ENCODE data around the gene PEAR1.

PEAR1 gene

GRCh38 chr1:156860113-156860627, 33.3 kb upstream of the PEAR1 start:
- Histone ChIP-seq H3K23ac (ENCODE audit: low read length in 2 of 2) (no peak overlapping the region), H3K18ac (ENCODE audit: low read depth in 1 of 2, low read length in 2 of 2) (no peak overlapping the region), H2BK12ac (ENCODE audit: low read length in 2 of 2) (no peak overlapping the region), H3K9ac (ENCODE audit: low read length) (peak overlapping the region; percentile 49), H2BK120ac (ENCODE audit: low read depth, low read length) (no peak overlapping the region), H2BK5ac (ENCODE audit: low read depth, low read length, poor library complexity, severe bottlenecking) (no peak overlapping the region), H3K27ac (ENCODE audit: low read length, poor library complexity, severe bottlenecking) (no peak overlapping the region), H4K8ac (ENCODE audit: low read length) (no peak overlapping the region), H4K91ac (ENCODE audit: low read length) (no peak overlapping the region), H2AFZ (ENCODE audit: low read depth, low read length) (no peak overlapping the region), H3K4me2 (ENCODE audit: low read length, poor library complexity, severe bottlenecking) (peak overlapping the region; percentile 62), H3K9me3 (ENCODE audit: control insufficient read depth, low read length) (no peaks in the 10 kb centered on the region), H3K4me3 (ENCODE audit: insufficient read depth in 1 of 2, low read depth in 1 of 2, low read length in 2 of 2) (peak overlapping the region in 1 of 2 experiments; percentile 77), H2BK15ac (ENCODE audit: low read depth, poor library complexity, severe bottlenecking) (no peak overlapping the region), H3K79me1 (replicated peaks; ENCODE audit: low read length, poor library complexity, severe bottlenecking) (no peaks in the 10 kb centered on the region), H3K27me3 (ENCODE audit: control insufficient read depth in 1 of 2, insufficient read depth in 1 of 2, low read length in 2 of 2) (peaks cover 84 to 87% of the 10 kb centered on the region in 2 experiments), H3K36me3 (ENCODE audit: control insufficient read depth in 1 of 2, insufficient read depth in 2 of 2, low read depth in 1 of 2, low read length in 2 of 2) (no peaks in the 10 kb centered on the region), H3K4me1 (ENCODE audit: control insufficient read depth, insufficient read depth, low read depth, low read length) (peaks cover 26% of the 10 kb centered on the region), H3K4ac (ENCODE audit: low read depth in 1 of 2, low read length in 2 of 2) (no peak overlapping the region), H3K14ac (ENCODE audit: low read length in 2 of 2) (no peak overlapping the region), H2AK5ac (ENCODE audit: low read length, severe bottlenecking) (no peak overlapping the region)
- peak; percentile 56 for DNase-seq
- 1% methylated on average over 35 of the region's 35 CpGs for WGBS

- peaks cover 26% of the 10 kb centered on the region for H3K4me1 ChIP-seq (ENCODE audit: control insufficient read depth, insufficient read depth, low read depth, low read length)
- peak within 1 kb of the TSS; percentile 9 to 77 for H3K4me3 ChIP-seq (ENCODE audit: insufficient read depth in 1 of 2, low read depth in 1 of 2, low read length in 2 of 2)
- H4K8ac ChIP-seq (ENCODE audit: low read length): no peak within 1 kb of the TSS
- H3K4me2 ChIP-seq (ENCODE audit: low read length, poor library complexity, severe bottlenecking): peak within 1 kb of the TSS; percentile 62
- H3K18ac ChIP-seq (ENCODE audit: low read depth in 1 of 2, low read length in 2 of 2): no peak within 1 kb of the TSS
- no peak within 1 kb of the TSS for H3K23ac ChIP-seq (ENCODE audit: low read length in 2 of 2)
- H4K91ac ChIP-seq (ENCODE audit: low read length): no peak within 1 kb of the TSS
- no peak within 1 kb of the TSS for H2BK120ac ChIP-seq (ENCODE audit: low read depth, low read length)
- peak within 1 kb of the TSS; percentile 49 for H3K9ac ChIP-seq (ENCODE audit: low read length)
- no peak within 1 kb of the TSS for H3K4ac ChIP-seq (ENCODE audit: low read depth in 1 of 2, low read length in 2 of 2)
- H3K14ac ChIP-seq (ENCODE audit: low read length in 2 of 2): no peak within 1 kb of the TSS
- no peak within 1 kb of the TSS for H2BK15ac ChIP-seq (ENCODE audit: low read depth, poor library complexity, severe bottlenecking)
- H3K27me3 ChIP-seq (ENCODE audit: control insufficient read depth in 1 of 2, insufficient read depth in 1 of 2, low read length in 2 of 2): peaks cover 91 to 93% of the 10 kb centered on the region in 2 experiments
- no peak within 1 kb of the TSS for H2AK5ac ChIP-seq (ENCODE audit: low read length, severe bottlenecking)
- H2BK12ac ChIP-seq (ENCODE audit: low read length in 2 of 2): no peak within 1 kb of the TSS
- WGBS: 10% methylated on average over 68 of the region's 69 CpGs
- no peak within 1 kb of the TSS for H3K27ac ChIP-seq (ENCODE audit: low read length, poor library complexity, severe bottlenecking)
- H3K9me3 ChIP-seq (ENCODE audit: control insufficient read depth, low read length): no peaks in the 10 kb centered on the region
- no peaks in the 10 kb centered on the region for H3K79me1 ChIP-seq (replicated peaks; ENCODE audit: low read length, poor library complexity, severe bottlenecking)
- H2BK5ac ChIP-seq (ENCODE audit: low read depth, low read length, poor library complexity, severe bottlenecking): no peak within 1 kb of the TSS
- H2AFZ ChIP-seq (ENCODE audit: low read depth, low read length): no peak within 1 kb of the TSS
- DNase-seq: peak; percentile 27
- no peaks in the 10 kb centered on the region for H3K36me3 ChIP-seq (ENCODE audit: control insufficient read depth in 1 of 2, insufficient read depth in 2 of 2, low read depth in 1 of 2, low read length in 2 of 2)
Measured at GRCh38 chr1:156860628-156861423, 32.7 kb upstream of the PEAR1 start, which contains the start of gene NTRK1. TSS of gene NTRK1 (plus strand) at chr1:156860865. CDS start at chr1:156860935, 70 bp downstream.

DNA sequence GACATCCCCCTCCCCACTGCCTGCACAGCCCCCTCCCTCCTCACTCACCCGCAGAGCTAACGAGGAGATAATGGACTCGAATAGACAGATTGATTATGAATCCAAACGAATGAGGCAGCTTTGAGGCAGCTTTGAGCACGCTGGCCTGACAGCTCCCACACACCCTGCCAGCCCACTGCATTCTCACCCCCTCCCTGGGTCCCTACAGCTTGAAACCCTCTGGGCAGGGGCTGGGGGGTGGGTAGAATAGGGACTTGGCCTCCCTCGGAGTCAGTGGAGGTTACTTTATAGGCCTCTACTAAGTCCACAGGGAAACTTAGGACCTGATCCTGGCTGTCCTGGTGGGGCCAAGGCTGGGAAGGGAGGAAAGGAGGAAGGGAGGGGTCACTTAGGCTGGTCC, 30.9 kb upstream of the PEAR1 start:
- no peak overlapping the region for H3K18ac ChIP-seq (ENCODE audit: low read depth in 1 of 2, low read length in 2 of 2)
- H2AFZ ChIP-seq (ENCODE audit: low read depth, low read length): no peak overlapping the region
- H3K9ac ChIP-seq (ENCODE audit: low read length): no peak overlapping the region
- no peak overlapping the region for H2BK120ac ChIP-seq (ENCODE audit: low read depth, low read length)
- H3K36me3 ChIP-seq (ENCODE audit: control insufficient read depth in 1 of 2, insufficient read depth in 2 of 2, low read depth in 1 of 2, low read length in 2 of 2): no peaks in the 10 kb centered on the region
- peaks cover 30% of the 10 kb centered on the region for H3K4me1 ChIP-seq (ENCODE audit: control insufficient read depth, insufficient read depth, low read depth, low read length)
- H3K4ac ChIP-seq (ENCODE audit: low read depth in 1 of 2, low read length in 2 of 2): no peak overlapping the region
- peaks cover 80% of the 10 kb centered on the region in 2 experiments for H3K27me3 ChIP-seq (ENCODE audit: control insufficient read depth in 1 of 2, insufficient read depth in 1 of 2, low read length in 2 of 2)
- no peak overlapping the region for H3K27ac ChIP-seq (ENCODE audit: low read length, poor library complexity, severe bottlenecking)
- no peak overlapping the region for H2BK5ac ChIP-seq (ENCODE audit: low read depth, low read length, poor library complexity, severe bottlenecking)
- H3K23ac ChIP-seq (ENCODE audit: low read length in 2 of 2): no peak overlapping the region
- H3K4me3 ChIP-seq (ENCODE audit: insufficient read depth in 1 of 2, low read depth in 1 of 2, low read length in 2 of 2): no peak overlapping the region
- no peaks in the 10 kb centered on the region for H3K9me3 ChIP-seq (ENCODE audit: control insufficient read depth, low read length)
- WGBS: 74% methylated on average over 4 of the region's 6 CpGs
- H4K8ac ChIP-seq (ENCODE audit: low read length): no peak overlapping the region
- H2AK5ac ChIP-seq (ENCODE audit: low read length, severe bottlenecking): no peak overlapping the region
- no peak overlapping the region for H3K14ac ChIP-seq (ENCODE audit: low read length in 2 of 2)
- no peak for DNase-seq
- H3K4me2 ChIP-seq (ENCODE audit: low read length, poor library complexity, severe bottlenecking): no peak overlapping the region
- H4K91ac ChIP-seq (ENCODE audit: low read length): no peak overlapping the region
- no peak overlapping the region for H2BK15ac ChIP-seq (ENCODE audit: low read depth, poor library complexity, severe bottlenecking)
- no peak overlapping the region for H2BK12ac ChIP-seq (ENCODE audit: low read length in 2 of 2)
- H3K79me1 ChIP-seq (replicated peaks; ENCODE audit: low read length, poor library complexity, severe bottlenecking): no peaks in the 10 kb centered on the region

GRCh38 chr1:156862997-156863599, 30.4 kb upstream of the PEAR1 start:
- Histone ChIP-seq H2AK5ac (ENCODE audit: low read length, severe bottlenecking) (no peak overlapping the region), H3K79me1 (replicated peaks; ENCODE audit: low read length, poor library complexity, severe bottlenecking) (no peaks in the 10 kb centered on the region), H4K91ac (ENCODE audit: low read length) (no peak overlapping the region), H4K8ac (ENCODE audit: low read length) (no peak overlapping the region), H2AFZ (ENCODE audit: low read depth, low read length) (no peak overlapping the region), H2BK5ac (ENCODE audit: low read depth, low read length, poor library complexity, severe bottlenecking) (no peak overlapping the region), H3K4me2 (ENCODE audit: low read length, poor library complexity, severe bottlenecking) (no peak overlapping the region), H3K14ac (ENCODE audit: low read length in 2 of 2) (peak overlapping the region in 1 of 2 experiments; percentile 27), H3K4me1 (ENCODE audit: control insufficient read depth, insufficient read depth, low read depth, low read length) (peaks cover 30% of the 10 kb centered on the region), H3K4me3 (ENCODE audit: insufficient read depth in 1 of 2, low read depth in 1 of 2, low read length in 2 of 2) (no peak overlapping the region), H3K27me3 (ENCODE audit: control insufficient read depth in 1 of 2, insufficient read depth in 1 of 2, low read length in 2 of 2) (peaks cover 75 to 77% of the 10 kb centered on the region in 2 experiments), H3K4ac (ENCODE audit: low read depth in 1 of 2, low read length in 2 of 2) (no peak overlapping the region), H3K9me3 (ENCODE audit: control insufficient read depth, low read length) (no peaks in the 10 kb centered on the region), H3K36me3 (ENCODE audit: control insufficient read depth in 1 of 2, insufficient read depth in 2 of 2, low read depth in 1 of 2, low read length in 2 of 2) (no peaks in the 10 kb centered on the region), H3K9ac (ENCODE audit: low read length) (no peak overlapping the region), H3K23ac (ENCODE audit: low read length in 2 of 2) (no peak overlapping the region), H2BK12ac (ENCODE audit: low read length in 2 of 2) (no peak overlapping the region), H3K27ac (ENCODE audit: low read length, poor library complexity, severe bottlenecking) (no peak overlapping the region), H2BK15ac (ENCODE audit: low read depth, poor library complexity, severe bottlenecking) (no peak overlapping the region), H2BK120ac (ENCODE audit: low read depth, low read length) (no peak overlapping the region), H3K18ac (ENCODE audit: low read depth in 1 of 2, low read length in 2 of 2) (no peak overlapping the region)
- no peak for DNase-seq
- 24% methylated on average over 9 of the region's 10 CpGs for WGBS

Data from mesenchymal stem cell (in vitro differentiated cells and primary cell).